ENCODE measurements around the gene STRA8. TPM values are rescaled to one million over a fixed set of nuclear protein-coding genes. Genes with fewer than 3 reads are reported as not detected.

The STRA8 gene
- polyA plus RNA-seq, 1 donor from 2014 or later: not detected

GRCh38 chr7:135201350-135201749 lies 32.3 kb upstream of the STRA8 start:
- H3K4me3 ChIP-seq (ENCODE audit: low read length): no peak overlapping the region

GRCh38 chr7:135204341-135204749 lies 29.3 kb upstream of the STRA8 start:
- Histone ChIP-seq H3K4me3 (ENCODE audit: low read length) (no peak overlapping the region), H3K27ac (ENCODE audit: low read length) (no peak overlapping the region), H3K4me2 (ENCODE audit: low read length) (no peak overlapping the region), H4K20me1 (ENCODE audit: insufficient read depth) (no peaks in the 10 kb centered on the region), H3F3A (ENCODE audit: insufficient read depth, low read length, poor library complexity, severe bottlenecking) (no peaks in the 10 kb centered on the region), H3K9me2 (ENCODE audit: insufficient read depth, low read length) (no peaks in the 10 kb centered on the region), H2AFZ (ENCODE audit: low read depth, low read length) (no peak overlapping the region), H3K27me3 (ENCODE audit: insufficient read depth, low read depth, low read length) (no peaks in the 10 kb centered on the region), H3K36me3 (ENCODE audit: insufficient read depth, low read length) (no peaks in the 10 kb centered on the region), H3K9ac (ENCODE audit: low read length) (no peak overlapping the region), H3K79me2 (replicated peaks; ENCODE audit: insufficient read depth, low read length) (no peaks in the 10 kb centered on the region), H3K9me3 (ENCODE audit: low read length) (no peaks in the 10 kb centered on the region)
- TF ChIP-seq EZH2 (IDR thresholded peaks at IDR 0.05; ENCODE audit: borderline replicate concordance, insufficient read depth, low read length, poor library complexity, severe bottlenecking): no peak
- no peak for TF ChIP-seq POLR2AphosphoS5 (IDR thresholded peaks at IDR 0.05)

More at GRCh38 chr7:135201350-135201749, 32.3 kb upstream of the STRA8 start:
- Histone ChIP-seq H2AFZ (ENCODE audit: low read depth, low read length) (no peak overlapping the region), H3K4me2 (ENCODE audit: low read length) (no peak overlapping the region), H3K27me3 (ENCODE audit: insufficient read depth, low read depth, low read length) (no peaks in the 10 kb centered on the region), H3K36me3 (ENCODE audit: insufficient read depth, low read length) (no peaks in the 10 kb centered on the region), H3K9me3 (ENCODE audit: low read length) (no peaks in the 10 kb centered on the region), H3K27ac (ENCODE audit: low read length) (no peak overlapping the region), H3F3A (ENCODE audit: insufficient read depth, low read length, poor library complexity, severe bottlenecking) (no peaks in the 10 kb centered on the region), H4K20me1 (ENCODE audit: insufficient read depth) (no peaks in the 10 kb centered on the region), H3K9ac (ENCODE audit: low read length) (no peak overlapping the region), H3K9me2 (ENCODE audit: insufficient read depth, low read length) (no peaks in the 10 kb centered on the region), H3K79me2 (replicated peaks; ENCODE audit: insufficient read depth, low read length) (no peaks in the 10 kb centered on the region)
- TF ChIP-seq REST (IDR thresholded peaks at IDR 0.05; ENCODE audit: borderline replicate concordance): no peak
- no peak for TF ChIP-seq TAF1 (IDR thresholded peaks at IDR 0.05; ENCODE audit: low read depth)
- no peak for TF ChIP-seq MXI1 (conservative IDR thresholded peaks at IDR 0.05; ENCODE audit: poor library complexity, severe bottlenecking)

- H3F3A ChIP-seq (ENCODE audit: insufficient read depth, low read length, poor library complexity, severe bottlenecking): no peaks in the 10 kb centered on the region
- no peaks in the 10 kb centered on the region for H4K20me1 ChIP-seq (ENCODE audit: insufficient read depth)
- no peaks in the 10 kb centered on the region for H3K79me2 ChIP-seq (replicated peaks; ENCODE audit: insufficient read depth, low read length)
- no peaks in the 10 kb centered on the region for H3K9me2 ChIP-seq (ENCODE audit: insufficient read depth, low read length)
- H3K36me3 ChIP-seq (ENCODE audit: insufficient read depth, low read length): no peaks in the 10 kb centered on the region
- no peak overlapping the region for H3K4me2 ChIP-seq (ENCODE audit: low read length)
- TF ChIP-seq TAF1 (IDR thresholded peaks at IDR 0.05; ENCODE audit: low read depth) (no peak), RAD21 (conservative IDR thresholded peaks at IDR 0.05) (no peak)
- no peak overlapping the region for H3K4me3 ChIP-seq (ENCODE audit: low read length)
- no peak overlapping the region for H2AFZ ChIP-seq (ENCODE audit: low read depth, low read length)
- H3K9me3 ChIP-seq (ENCODE audit: low read length): no peaks in the 10 kb centered on the region
- no peak overlapping the region for H3K9ac ChIP-seq (ENCODE audit: low read length)
- no peaks in the 10 kb centered on the region for H3K27me3 ChIP-seq (ENCODE audit: insufficient read depth, low read depth, low read length)
- H3K27ac ChIP-seq (ENCODE audit: low read length): no peak overlapping the region
Measured at GRCh38 chr7:135204876-135205275, 28.8 kb upstream of the STRA8 start.

GRCh38 chr7:135205850-135206249 lies 27.8 kb upstream of the STRA8 start:
- no peak overlapping the region for H3K27ac ChIP-seq (ENCODE audit: low read length)
- no peaks in the 10 kb centered on the region for H3F3A ChIP-seq (ENCODE audit: insufficient read depth, low read length, poor library complexity, severe bottlenecking)
- no peaks in the 10 kb centered on the region for H4K20me1 ChIP-seq (ENCODE audit: insufficient read depth)
- H3K79me2 ChIP-seq (replicated peaks; ENCODE audit: insufficient read depth, low read length): no peaks in the 10 kb centered on the region
- no peak for TF ChIP-seq REST (IDR thresholded peaks at IDR 0.05; ENCODE audit: borderline replicate concordance)
- TF ChIP-seq CTCF (IDR thresholded peaks at IDR 0.05; ENCODE audit: poor library complexity, severe bottlenecking): no peak
- TF ChIP-seq MXI1 (conservative IDR thresholded peaks at IDR 0.05; ENCODE audit: poor library complexity, severe bottlenecking): no peak
- H3K9ac ChIP-seq (ENCODE audit: low read length): no peak overlapping the region
- no peaks in the 10 kb centered on the region for H3K36me3 ChIP-seq (ENCODE audit: insufficient read depth, low read length)
- no peak overlapping the region for H3K4me2 ChIP-seq (ENCODE audit: low read length)
- H3K9me2 ChIP-seq (ENCODE audit: insufficient read depth, low read length): no peaks in the 10 kb centered on the region
- H2AFZ ChIP-seq (ENCODE audit: low read depth, low read length): no peak overlapping the region
- no peak overlapping the region for H3K4me3 ChIP-seq (ENCODE audit: low read length)
- no peaks in the 10 kb centered on the region for H3K9me3 ChIP-seq (ENCODE audit: low read length)
- H3K27me3 ChIP-seq (ENCODE audit: insufficient read depth, low read depth, low read length): no peaks in the 10 kb centered on the region

All from neural cell (in vitro differentiated cells).